HepG2 (cell line): ENCODE data around the gene NEAT1. TPM values are rescaled to one million over a fixed set of nuclear protein-coding genes. Genes with fewer than 3 reads are reported as not detected.

Source experiments
- ATAC-seq: fragments of 200-7000 bp; cut with Tn5 transposase; 3 replicates; pipeline ENCODE4 v1.9.1; 2020; ENCODE audit warnings: mild to moderate bottlenecking, moderate library complexity
- BruUV-seq: library from RNA; stranded (reverse); fragments of 400-500 nt; replicated peaks from 2 replicates; lab custom pipeline; 2021; lab: Mats Ljungman, UMichigan
- CTCF ChIA-PET: fragments of 300-600 bp; formaldehyde crosslinking; extraction: SDS; loops from one replicate; lab custom pipeline; 2021; ENCODE audit warnings: low total read pairs, inconsistent platforms, low intra/inter-chr PET ratio; lab: Yijun Ruan, JAX
- POLR2A ChIA-PET: fragments of 350-600 bp; sonication (Branson Sonifier 250); formaldehyde crosslinking; loops from one replicate; lab custom pipeline; 2020; ENCODE audit warnings: antibody characterized with exemption, inconsistent platforms; lab: Yijun Ruan, JAX
- DNase-seq: peaks from one replicate; pipeline ENCODE4 v3.0.0-alpha.2; 2015; ENCODE audit warnings: low spot score
- FAIRE-seq: peaks from 3 replicates; lab custom pipeline; 2011; peaks lifted over from hg19 to GRCh38; lab: Jason Lieb, UNC
- H2AFZ ChIP-seq: one replicate; pipeline ENCODE4 v1.6.1; 2011; ENCODE audit warnings: low read length, inconsistent platforms
- H3K27ac ChIP-seq: fragments of 300-600 bp; 3 replicates; pipeline ENCODE4 v1.8.0; 2011; ENCODE audit warnings: mixed run types, mild to moderate bottlenecking, mixed read lengths, low read length, inconsistent platforms; ENCODE audit not compliant: insufficient read depth; ENCODE audit errors: extremely low read length
- H3K27me3 ChIP-seq, 2 experiments: fragments of 200-600 bp in 1 of 2; 2 replicates in 1 of 2; 3 replicates in 1 of 2; pipeline versions ENCODE4 v1.6.0 to v1.8.0; 2011; ENCODE audit warnings: low read length in 2 of 2, mild to moderate bottlenecking in 2 of 2, moderate library complexity in 2 of 2, inconsistent platforms in 1 of 2; ENCODE audit not compliant: insufficient read depth in 2 of 2, control insufficient read depth in 1 of 2
- H3K36me3 ChIP-seq, 2 experiments: fragments of 200-600 bp in 1 of 2; replicated peaks in 1 of 2; 2 replicates in 1 of 2; 3 replicates in 1 of 2; pipeline versions ENCODE4 v1.5.1 to v1.8.0; 2011; ENCODE audit warnings: low read length in 2 of 2, inconsistent platforms in 1 of 2; ENCODE audit not compliant: insufficient read depth in 2 of 2, control insufficient read depth in 1 of 2
- H3K4me1 ChIP-seq: 2 replicates; pipeline ENCODE4 v1.5.1; 2012; ENCODE audit warnings: low read length, inconsistent platforms; ENCODE audit not compliant: insufficient read depth
- H3K4me2 ChIP-seq: 2 replicates; pipeline ENCODE4 v1.6.0; 2011; ENCODE audit warnings: low read depth, low read length, inconsistent platforms
- H3K4me3 ChIP-seq, 3 experiments: fragments of 200-600 bp in 1 of 3; sonication (generic), shearing (Covaris generic) in 1 of 3; replicated peaks in 1 of 3; 2 replicates each; pipeline ENCODE4 v1.5.1; 2011 to 2016; ENCODE audit warnings: low read length in 3 of 3, inconsistent platforms in 2 of 3, low read depth in 2 of 3, mild to moderate bottlenecking in 2 of 3, control low read depth in 1 of 3, mixed read lengths in 1 of 3; ENCODE audit not compliant: insufficient read depth in 1 of 3
- H3K79me2 ChIP-seq: one replicate; pipeline ENCODE4 v1.6.1; 2011; ENCODE audit warnings: low read length, inconsistent platforms; ENCODE audit not compliant: insufficient read depth
- H3K9ac ChIP-seq: 2 replicates; pipeline ENCODE4 v1.6.0; 2011; ENCODE audit warnings: mild to moderate bottlenecking, low read depth, low read length, inconsistent platforms; ENCODE audit not compliant: insufficient read depth
- H3K9me3 ChIP-seq: 2 replicates; pipeline ENCODE4 v1.5.1; 2012; ENCODE audit warnings: mild to moderate bottlenecking, low read length
- H4K20me1 ChIP-seq: 2 replicates; pipeline ENCODE4 v1.6.0; 2011; ENCODE audit warnings: inconsistent platforms, mild to moderate bottlenecking, low read length, moderate library complexity; ENCODE audit not compliant: insufficient read depth
- ADNP ChIP-seq: sonication (generic); formaldehyde crosslinking; IDR thresholded peaks from 2 replicates; pipeline ENCODE4 v1.4.0; 2020; ENCODE audit warnings: missing genetic modification reagents
- ATF7 ChIP-seq, 2 experiments: fragments of 450-650 bp in 1 of 2; sonication (generic) in 1 of 2; formaldehyde crosslinking in 1 of 2; IDR thresholded peaks; 2 replicates each; pipeline versions ENCODE4 v1.4.0 to v1.6.1; 2016 to 2020; ENCODE audit warnings: antibody characterized with exemption in 1 of 2, mild to moderate bottlenecking in 1 of 2, missing genetic modification reagents in 1 of 2
- BCL6 ChIP-seq: IDR thresholded peaks from 2 replicates; pipeline ENCODE4 v1.6.1; 2016; ENCODE audit warnings: missing genetic modification reagents, missing compliant biosample characterization
- FOXC1 ChIP-seq: sonication (generic); formaldehyde crosslinking; IDR thresholded peaks from 2 replicates; pipeline ENCODE4 v1.8.0; 2022; ENCODE audit warnings: mild to moderate bottlenecking, missing genetic modification reagents, borderline replicate concordance
- KAT7 ChIP-seq: IDR thresholded peaks from 2 replicates; pipeline ENCODE4 v1.6.1; 2018; ENCODE audit warnings: borderline replicate concordance, missing compliant biosample characterization
- NBN ChIP-seq: fragments of 450-650 bp; conservative IDR thresholded peaks from 2 replicates; pipeline ENCODE4 v1.6.1; 2017
- POLR2AphosphoS2 ChIP-seq: IDR thresholded peaks from 2 replicates; pipeline ENCODE4 v1.6.1; 2011; ENCODE audit warnings: low read depth, low read length, improper control_type of control experiment
- RBM22 ChIP-seq: fragments of 200-400 bp; formaldehyde crosslinking; optimal IDR thresholded peaks from 2 replicates; pipeline ENCODE3; 2017; ENCODE audit warnings: mild to moderate bottlenecking, low read length, moderate library complexity
- REL ChIP-seq: sonication (generic); formaldehyde crosslinking; conservative IDR thresholded peaks from 2 replicates; pipeline ENCODE4 v1.8.0; 2022; ENCODE audit warnings: mild to moderate bottlenecking, missing genetic modification reagents, moderate library complexity
- RFX1 ChIP-seq: fragments of 450-650 bp; IDR thresholded peaks from 2 replicates; pipeline ENCODE4 v1.6.1; 2017
- SKI ChIP-seq: fragments of 450-650 bp; IDR thresholded peaks from one replicate; pipeline ENCODE4 v1.6.1; 2018; ENCODE audit warnings: mild to moderate bottlenecking; ENCODE audit not compliant: partially characterized antibody
- SP4 ChIP-seq: sonication (generic); formaldehyde crosslinking; IDR thresholded peaks from 2 replicates; pipeline ENCODE4 v1.8.1; 2023; ENCODE audit warnings: mild to moderate bottlenecking, missing genetic modification reagents
- TAF1 ChIP-seq: sonication (generic); formaldehyde crosslinking; IDR thresholded peaks from 2 replicates; pipeline ENCODE4 v1.4.0; 2020; ENCODE audit warnings: missing genetic modification reagents
- TEAD2 ChIP-seq: sonication (generic); formaldehyde crosslinking; IDR thresholded peaks from 2 replicates; pipeline ENCODE4 v1.9.0; 2021; ENCODE audit warnings: missing genetic modification reagents
- ZFP37 ChIP-seq: sonication (generic); formaldehyde crosslinking; IDR thresholded peaks from 2 replicates; pipeline ENCODE4 v1.4.0; 2020; ENCODE audit warnings: missing genetic modification reagents, borderline replicate concordance
- ZNF251 ChIP-seq: sonication (generic); formaldehyde crosslinking; IDR thresholded peaks from 2 replicates; pipeline ENCODE4 v1.9.0; 2021; ENCODE audit warnings: mild to moderate bottlenecking, missing genetic modification reagents
- ZNF331 ChIP-seq: sonication (generic); formaldehyde crosslinking; IDR thresholded peaks from 2 replicates; pipeline ENCODE4 v1.4.0; 2020; ENCODE audit warnings: missing genetic modification reagents
- ZNF644 ChIP-seq: IDR thresholded peaks from 2 replicates; pipeline ENCODE4 v1.6.1; 2016; ENCODE audit warnings: low read depth
- ZNF720 ChIP-seq: sonication (generic); formaldehyde crosslinking; IDR thresholded peaks from 2 replicates; pipeline ENCODE4 v1.4.0; 2020; ENCODE audit warnings: missing genetic modification reagents
- ZNF891 ChIP-seq: sonication (generic); formaldehyde crosslinking; IDR thresholded peaks from 2 replicates; pipeline ENCODE4 v1.5.0; 2020; ENCODE audit warnings: mild to moderate bottlenecking, missing genetic modification reagents
- ZZZ3 ChIP-seq: sonication (generic); formaldehyde crosslinking; IDR thresholded peaks from 2 replicates; pipeline ENCODE4 v1.4.0; 2020; ENCODE audit warnings: missing genetic modification reagents, mild to moderate bottlenecking, borderline replicate concordance
- WGBS: methylation state at CpG from one replicate; pipeline ENCODE4 v1.1.6; 2017; ENCODE audit warnings: low lambda C conversion rate; 5-methylcytosine and 5-hydroxymethylcytosine counted together
- in situ Hi-C: cut with HindIII; loops from 2 replicates; pipeline ENCODE4 v1.10.0; 2017; ENCODE audit warnings: low pct_unique_long_range_greater_than_20kb; ENCODE audit not compliant: extremely low pct_ligation_motif_present
- intact Hi-C: fragments of 100-400 bp; cut with micrococcal nuclease; formaldehyde crosslinking; loops from one replicate; pipeline ENCODE4 v1.10.0; 2022; ENCODE audit not compliant: unreplicated experiment
- polyA plus RNA-seq, 8 experiments: library from polyadenylated mRNA; depleted of rRNA in 3 of 8; stranded (reverse) in 7 of 8; unstranded in 1 of 8; fragments of >200 nt; fragmentation: Illumina TruSeq in 4 of 8; extraction: Trizol in 4 of 8; gene quantifications; 2 replicates each; pipeline versions ENCODE4 v1.2.1 to v1.2.3, GENCODE V29; 2011 to 2016; ENCODE audit warnings: low read depth in 4 of 8, missing spikeins in 1 of 8, mixed read lengths in 1 of 8; ENCODE audit not compliant: insufficient read depth in 1 of 8
- total RNA-seq, 5 experiments: library from RNA; depleted of rRNA; stranded (reverse); fragments of >200 nt; fragmentation: Illumina TruSeq; extraction: Trizol; gene quantifications; 2 replicates each; pipeline ENCODE4 v1.2.3, GENCODE V29; 2016; ENCODE audit warnings: low read depth in 1 of 5
- TF ChIP-seq, protein P1 (sequence below): IDR thresholded peaks from 2 replicates; pipeline ENCODE4 v1.6.1; 2012; ENCODE audit warnings: low read length, improper control_type of control experiment

Gene NEAT1
- total and polyA plus RNA-seq, 2 of the 13 experiments (the other 11 are each of a cell fraction or from before 2014, with no cell fraction given): 20.5 to 41.2 TPM

- TF ChIP-seq ZNF644 (CRISPR knock-in tag): no peak
- TF ChIP-seq ADNP (CRISPR knock-in tag): no peak
- TF ChIP-seq TEAD2 (CRISPR knock-in tag): 0 out of 2 replicates have a peak, but pooled peaks have one; percentile 37
- TF ChIP-seq ATF7 (IDR thresholded peaks at IDR 0.05): no peak
- no peak for TF ChIP-seq ATF7 (CRISPR knock-in tag; IDR thresholded peaks at IDR 0.05)
- TF ChIP-seq BCL6: 0 out of 2 replicates have a peak, but pooled peaks have one; percentile 5
- TF ChIP-seq ZNF720 (CRISPR knock-in tag): no peak
These were observed 5.3 kb downstream of the NEAT1 start (continued) for GRCh38 chr11:65427691-65428577.

DNA sequence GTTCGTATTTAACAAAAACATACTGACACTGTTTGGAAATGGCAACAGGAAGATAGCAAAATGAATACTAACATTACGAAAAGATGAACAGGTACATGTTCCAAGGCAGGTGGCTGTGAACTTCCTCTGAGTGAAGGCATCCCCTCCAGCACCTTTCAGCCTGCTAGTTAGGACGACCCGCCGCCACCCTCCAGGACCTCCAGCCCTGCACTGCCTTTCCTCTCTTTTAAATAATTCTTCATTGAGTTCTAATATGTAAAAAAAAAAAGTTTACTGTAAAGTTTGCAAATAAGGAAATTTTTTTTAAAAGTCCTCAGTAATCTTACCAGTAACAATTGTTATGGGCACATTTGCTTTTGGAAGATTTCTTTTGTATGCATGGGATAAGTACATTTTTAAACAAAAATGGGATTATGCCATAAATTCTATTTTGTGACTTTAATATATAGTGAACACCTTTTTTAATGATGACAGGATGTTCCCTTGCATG, 6.0 kb downstream of the NEAT1 start:
- in situ Hi-C loops: no loop called here
- CTCF ChIA-PET: no interaction called here
- ATAC-seq: peak; percentile 6
- TF ChIP-seq POLR2AphosphoS2: peak; percentile 11
- TF ChIP-seq TAF1: no peak
- no peak for TF ChIP-seq ZFP37 (CRISPR knock-in tag)
- TF ChIP-seq ZNF331 (CRISPR knock-in tag): no peak
- TF ChIP-seq RBM22: peak; percentile 79
- no peak for TF ChIP-seq ZNF251 (CRISPR knock-in tag)
- no peak for TF ChIP-seq NBN
- TF ChIP-seq, protein P1, sequence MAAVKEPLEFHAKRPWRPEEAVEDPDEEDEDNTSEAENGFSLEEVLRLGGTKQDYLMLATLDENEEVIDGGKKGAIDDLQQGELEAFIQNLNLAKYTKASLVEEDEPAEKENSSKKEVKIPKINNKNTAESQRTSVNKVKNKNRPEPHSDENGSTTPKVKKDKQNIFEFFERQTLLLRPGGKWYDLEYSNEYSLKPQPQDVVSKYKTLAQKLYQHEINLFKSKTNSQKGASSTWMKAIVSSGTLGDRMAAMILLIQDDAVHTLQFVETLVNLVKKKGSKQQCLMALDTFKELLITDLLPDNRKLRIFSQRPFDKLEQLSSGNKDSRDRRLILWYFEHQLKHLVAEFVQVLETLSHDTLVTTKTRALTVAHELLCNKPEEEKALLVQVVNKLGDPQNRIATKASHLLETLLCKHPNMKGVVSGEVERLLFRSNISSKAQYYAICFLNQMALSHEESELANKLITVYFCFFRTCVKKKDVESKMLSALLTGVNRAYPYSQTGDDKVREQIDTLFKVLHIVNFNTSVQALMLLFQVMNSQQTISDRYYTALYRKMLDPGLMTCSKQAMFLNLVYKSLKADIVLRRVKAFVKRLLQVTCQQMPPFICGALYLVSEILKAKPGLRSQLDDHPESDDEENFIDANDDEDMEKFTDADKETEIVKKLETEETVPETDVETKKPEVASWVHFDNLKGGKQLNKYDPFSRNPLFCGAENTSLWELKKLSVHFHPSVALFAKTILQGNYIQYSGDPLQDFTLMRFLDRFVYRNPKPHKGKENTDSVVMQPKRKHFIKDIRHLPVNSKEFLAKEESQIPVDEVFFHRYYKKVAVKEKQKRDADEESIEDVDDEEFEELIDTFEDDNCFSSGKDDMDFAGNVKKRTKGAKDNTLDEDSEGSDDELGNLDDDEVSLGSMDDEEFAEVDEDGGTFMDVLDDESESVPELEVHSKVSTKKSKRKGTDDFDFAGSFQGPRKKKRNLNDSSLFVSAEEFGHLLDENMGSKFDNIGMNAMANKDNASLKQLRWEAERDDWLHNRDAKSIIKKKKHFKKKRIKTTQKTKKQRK: no peak
- no peak for TF ChIP-seq SP4 (CRISPR knock-in tag)
- no peak for TF ChIP-seq RFX1
- TF ChIP-seq REL (CRISPR knock-in tag): no peak
- 0 out of 2 replicates have a peak, but pooled peaks have one; percentile 8 for TF ChIP-seq KAT7 (CRISPR knock-in tag)
- no peak for TF ChIP-seq ZZZ3
- no peak for TF ChIP-seq SKI
- no peak for TF ChIP-seq ZNF891 (CRISPR knock-in tag)
- no peak for TF ChIP-seq FOXC1 (CRISPR knock-in tag)

More for the DNA sequence above, 6.0 kb downstream of the NEAT1 start:
- H3K9ac ChIP-seq: no peak overlapping the region
- H3K4me2 ChIP-seq: peak overlapping the region; percentile 95
- H2AFZ ChIP-seq: no peak overlapping the region
- BruUV-seq: no TSS peak
- intact Hi-C loops: no loop called here
- peaks cover 71% of the 10 kb centered on the region for H3K4me1 ChIP-seq
- H3K9me3 ChIP-seq: no peaks in the 10 kb centered on the region
- peak overlapping the region in 2 of 3 experiments; percentile 19 to 51; a peak in 1 of 6 replicates for H3K4me3 ChIP-seq
- H3K27ac ChIP-seq: peak overlapping the region; percentile 41
- peaks cover 100% of the 10 kb centered on the region for H4K20me1 ChIP-seq
- no peaks in the 10 kb centered on the region; a peak in 2 of 5 replicates for H3K36me3 ChIP-seq
- FAIRE-seq (no peak), DNase-seq (no peak)
- POLR2A ChIA-PET: interaction anchor here (1.4 to 17.8 kb wide), 4 partner anchors 11 to 74 kb away, joined by 4 to 952 read pairs (median 78); partner anchors contain the start of gene MALAT1
- 34% methylated on average over 5 of the region's 5 CpGs for WGBS
- H3K27me3 ChIP-seq: no peaks in the 10 kb centered on the region; a peak in 1 of 5 replicates
- H3K79me2 ChIP-seq: peaks cover 84% of the 10 kb centered on the region
